ENCODE data around the gene CRABP1.

CRABP1 gene

GRCh38 chr15:78358102-78358870 lies 18.1 kb downstream of the CRABP1 start:
- Histone ChIP-seq H3K9me3 (ENCODE audit: insufficient read depth, low read depth, low read length) (no peaks in the 10 kb centered on the region), H4K91ac (ENCODE audit: low read depth, low read length) (no peak overlapping the region), H3K4ac (ENCODE audit: low read depth, low read length) (no peak overlapping the region), H3K36me3 (ENCODE audit: control insufficient read depth in 1 of 2, insufficient read depth in 2 of 2, low read length in 2 of 2) (no peaks in the 10 kb centered on the region), H3K18ac (ENCODE audit: low read length) (no peak overlapping the region), H3K79me1 (ENCODE audit: low read length) (peaks cover 2% of the 10 kb centered on the region), H3K14ac (ENCODE audit: low read length) (no peak overlapping the region), H3K27ac (ENCODE audit: low read depth, low read length) (no peak overlapping the region), H2AFZ (ENCODE audit: insufficient read depth, low read length, poor library complexity) (no peak overlapping the region), H3K4me3 (ENCODE audit: low read depth, low read length) (no peak overlapping the region), H3K79me2 (ENCODE audit: control insufficient read depth, insufficient read depth, low read length, poor library complexity) (no peaks in the 10 kb centered on the region), H3K27me3 (ENCODE audit: insufficient read depth, low read length) (no peaks in the 10 kb centered on the region), H2AK5ac (ENCODE audit: low read length) (no peak overlapping the region), H3K9ac (ENCODE audit: low read length) (no peak overlapping the region), H3K4me2 (ENCODE audit: low read length) (no peak overlapping the region), H4K12ac (ENCODE audit: low read depth, low read length) (no peak overlapping the region), H4K8ac (ENCODE audit: low read depth, low read length) (no peak overlapping the region), H2BK5ac (ENCODE audit: low read depth, low read length, poor library complexity) (no peak overlapping the region), H2BK120ac (ENCODE audit: insufficient read depth, low read length, poor library complexity) (no peak overlapping the region), H3K4me1 (ENCODE audit: control insufficient read depth in 1 of 2, insufficient read depth in 2 of 2, low read length in 2 of 2) (peaks cover 8 to 14% of the 10 kb centered on the region in 2 experiments), H2BK12ac (ENCODE audit: low read length) (no peak overlapping the region), H3K23ac (ENCODE audit: low read length) (no peak overlapping the region)
- no CpG with 5 or more reads among the region's 6 CpGs for WGBS (ENCODE audit: extremely low coverage, insufficient coverage, insufficient read length)
- no peak for DNase-seq

GRCh38 chr15:78359041-78359808 lies 19.1 kb downstream of the CRABP1 start:
- Histone ChIP-seq H3K4me3 (ENCODE audit: low read depth, low read length) (no peak overlapping the region), H3K36me3 (ENCODE audit: control insufficient read depth in 1 of 2, insufficient read depth in 2 of 2, low read length in 2 of 2) (no peaks in the 10 kb centered on the region), H2AFZ (ENCODE audit: insufficient read depth, low read length, poor library complexity) (no peak overlapping the region), H3K9ac (ENCODE audit: low read length) (no peak overlapping the region), H3K27ac (ENCODE audit: low read depth, low read length) (no peak overlapping the region), H3K18ac (ENCODE audit: low read length) (no peak overlapping the region), H3K23ac (ENCODE audit: low read length) (no peak overlapping the region), H3K4me1 (ENCODE audit: control insufficient read depth in 1 of 2, insufficient read depth in 2 of 2, low read length in 2 of 2) (peaks cover 8 to 14% of the 10 kb centered on the region in 2 experiments), H3K27me3 (ENCODE audit: insufficient read depth, low read length) (no peaks in the 10 kb centered on the region), H2BK120ac (ENCODE audit: insufficient read depth, low read length, poor library complexity) (no peak overlapping the region), H3K9me3 (ENCODE audit: insufficient read depth, low read depth, low read length) (no peaks in the 10 kb centered on the region), H4K12ac (ENCODE audit: low read depth, low read length) (no peak overlapping the region), H2BK12ac (ENCODE audit: low read length) (no peak overlapping the region), H4K91ac (ENCODE audit: low read depth, low read length) (no peak overlapping the region), H3K4ac (ENCODE audit: low read depth, low read length) (no peak overlapping the region), H3K79me2 (ENCODE audit: control insufficient read depth, insufficient read depth, low read length, poor library complexity) (no peaks in the 10 kb centered on the region), H4K8ac (ENCODE audit: low read depth, low read length) (no peak overlapping the region), H2AK5ac (ENCODE audit: low read length) (no peak overlapping the region), H2BK5ac (ENCODE audit: low read depth, low read length, poor library complexity) (no peak overlapping the region), H3K79me1 (ENCODE audit: low read length) (peaks cover 2% of the 10 kb centered on the region), H3K14ac (ENCODE audit: low read length) (no peak overlapping the region), H3K4me2 (ENCODE audit: low read length) (no peak overlapping the region)
- DNase-seq: no peak
- 100% methylated on average over 1 of the region's 3 CpGs for WGBS (ENCODE audit: extremely low coverage, insufficient coverage, insufficient read length)

GRCh38 chr15:78360367-78360801 lies 20.2 kb downstream of the CRABP1 start:
- H3K4me1 ChIP-seq (ENCODE audit: control insufficient read depth in 1 of 2, insufficient read depth in 2 of 2, low read length in 2 of 2): peaks cover 8 to 14% of the 10 kb centered on the region in 2 experiments
- no peaks in the 10 kb centered on the region for H3K9me3 ChIP-seq (ENCODE audit: insufficient read depth, low read depth, low read length)
- H3K79me2 ChIP-seq (ENCODE audit: control insufficient read depth, insufficient read depth, low read length, poor library complexity): no peaks in the 10 kb centered on the region
- H3K79me1 ChIP-seq (ENCODE audit: low read length): peaks cover 2% of the 10 kb centered on the region
- H2AK5ac ChIP-seq (ENCODE audit: low read length): no peak overlapping the region
- H3K36me3 ChIP-seq (ENCODE audit: control insufficient read depth in 1 of 2, insufficient read depth in 2 of 2, low read length in 2 of 2): no peaks in the 10 kb centered on the region
- no peak overlapping the region for H3K23ac ChIP-seq (ENCODE audit: low read length)
- H3K9ac ChIP-seq (ENCODE audit: low read length): no peak overlapping the region
- no peak overlapping the region for H2BK12ac ChIP-seq (ENCODE audit: low read length)
- no peak overlapping the region for H3K4ac ChIP-seq (ENCODE audit: low read depth, low read length)
- no peak overlapping the region for H4K8ac ChIP-seq (ENCODE audit: low read depth, low read length)
- H2BK120ac ChIP-seq (ENCODE audit: insufficient read depth, low read length, poor library complexity): no peak overlapping the region
- no CpG with 5 or more reads among the region's 6 CpGs for WGBS (ENCODE audit: extremely low coverage, insufficient coverage, insufficient read length)
- no peak overlapping the region for H4K91ac ChIP-seq (ENCODE audit: low read depth, low read length)
- no peak overlapping the region for H3K4me2 ChIP-seq (ENCODE audit: low read length)
- H3K27me3 ChIP-seq (ENCODE audit: insufficient read depth, low read length): no peaks in the 10 kb centered on the region
- H2AFZ ChIP-seq (ENCODE audit: insufficient read depth, low read length, poor library complexity): no peak overlapping the region
- H4K12ac ChIP-seq (ENCODE audit: low read depth, low read length): no peak overlapping the region
- H3K4me3 ChIP-seq (ENCODE audit: low read depth, low read length): no peak overlapping the region
- H3K18ac ChIP-seq (ENCODE audit: low read length): no peak overlapping the region
- no peak overlapping the region for H2BK5ac ChIP-seq (ENCODE audit: low read depth, low read length, poor library complexity)
- no peak overlapping the region for H3K14ac ChIP-seq (ENCODE audit: low read length)
- DNase-seq: no peak
- no peak overlapping the region for H3K27ac ChIP-seq (ENCODE audit: low read depth, low read length)

GRCh38 chr15:78360958-78361718 lies 21.0 kb downstream of the CRABP1 start:
- Histone ChIP-seq H3K4me1 (ENCODE audit: control insufficient read depth in 1 of 2, insufficient read depth in 2 of 2, low read length in 2 of 2) (peaks cover 8 to 14% of the 10 kb centered on the region in 2 experiments), H3K79me1 (ENCODE audit: low read length) (peaks cover 2% of the 10 kb centered on the region), H3K18ac (ENCODE audit: low read length) (no peak overlapping the region), H3K27me3 (ENCODE audit: insufficient read depth, low read length) (no peaks in the 10 kb centered on the region), H2AFZ (ENCODE audit: insufficient read depth, low read length, poor library complexity) (no peak overlapping the region), H2AK5ac (ENCODE audit: low read length) (no peak overlapping the region), H3K4me2 (ENCODE audit: low read length) (no peak overlapping the region), H3K9me3 (ENCODE audit: insufficient read depth, low read depth, low read length) (no peaks in the 10 kb centered on the region), H2BK120ac (ENCODE audit: insufficient read depth, low read length, poor library complexity) (peak overlapping the region; percentile 36), H3K4ac (ENCODE audit: low read depth, low read length) (no peak overlapping the region), H3K14ac (ENCODE audit: low read length) (peak overlapping the region; percentile 54), H3K27ac (ENCODE audit: low read depth, low read length) (no peak overlapping the region), H2BK12ac (ENCODE audit: low read length) (peak overlapping the region; percentile 85), H4K8ac (ENCODE audit: low read depth, low read length) (no peak overlapping the region), H3K23ac (ENCODE audit: low read length) (no peak overlapping the region), H3K79me2 (ENCODE audit: control insufficient read depth, insufficient read depth, low read length, poor library complexity) (no peaks in the 10 kb centered on the region), H4K12ac (ENCODE audit: low read depth, low read length) (no peak overlapping the region), H3K9ac (ENCODE audit: low read length) (no peak overlapping the region), H3K36me3 (ENCODE audit: control insufficient read depth in 1 of 2, insufficient read depth in 2 of 2, low read length in 2 of 2) (no peaks in the 10 kb centered on the region), H2BK5ac (ENCODE audit: low read depth, low read length, poor library complexity) (no peak overlapping the region), H4K91ac (ENCODE audit: low read depth, low read length) (peak overlapping the region; percentile 25), H3K4me3 (ENCODE audit: low read depth, low read length) (no peak overlapping the region)
- no peak for DNase-seq
- no CpG with 5 or more reads among the region's 8 CpGs for WGBS (ENCODE audit: extremely low coverage, insufficient coverage, insufficient read length)
